IPS-NIHi11 (cell line): ENCODE data around the gene EPS15.
"Not testable (repeated sequence)": the region's sequence is repeated elsewhere in the genome, so short reads cannot be mapped to it uniquely, and the experiment has no call there.

ENCODE experiments used
- DNase-seq: peaks from one replicate; pipeline ENCODE4 v3.0.0; 2012; ENCODE audit warnings: mixed read lengths, low spot score

EPS15 gene

GRCh38 chr1:51331206-51332100, 187.6 kb downstream of the EPS15 start:
- DNase-seq, result peak; percentile 67

- peak; percentile 74 for DNase-seq
Measured at GRCh38 chr1:51330331-51331201, 188.5 kb downstream of the EPS15 start, which contains the start of gene TTC39A. Gene TTC39A (minus strand): TSS chr1:51330562. CDS start chr1:51330477, 85 bp downstream.

DNA sequence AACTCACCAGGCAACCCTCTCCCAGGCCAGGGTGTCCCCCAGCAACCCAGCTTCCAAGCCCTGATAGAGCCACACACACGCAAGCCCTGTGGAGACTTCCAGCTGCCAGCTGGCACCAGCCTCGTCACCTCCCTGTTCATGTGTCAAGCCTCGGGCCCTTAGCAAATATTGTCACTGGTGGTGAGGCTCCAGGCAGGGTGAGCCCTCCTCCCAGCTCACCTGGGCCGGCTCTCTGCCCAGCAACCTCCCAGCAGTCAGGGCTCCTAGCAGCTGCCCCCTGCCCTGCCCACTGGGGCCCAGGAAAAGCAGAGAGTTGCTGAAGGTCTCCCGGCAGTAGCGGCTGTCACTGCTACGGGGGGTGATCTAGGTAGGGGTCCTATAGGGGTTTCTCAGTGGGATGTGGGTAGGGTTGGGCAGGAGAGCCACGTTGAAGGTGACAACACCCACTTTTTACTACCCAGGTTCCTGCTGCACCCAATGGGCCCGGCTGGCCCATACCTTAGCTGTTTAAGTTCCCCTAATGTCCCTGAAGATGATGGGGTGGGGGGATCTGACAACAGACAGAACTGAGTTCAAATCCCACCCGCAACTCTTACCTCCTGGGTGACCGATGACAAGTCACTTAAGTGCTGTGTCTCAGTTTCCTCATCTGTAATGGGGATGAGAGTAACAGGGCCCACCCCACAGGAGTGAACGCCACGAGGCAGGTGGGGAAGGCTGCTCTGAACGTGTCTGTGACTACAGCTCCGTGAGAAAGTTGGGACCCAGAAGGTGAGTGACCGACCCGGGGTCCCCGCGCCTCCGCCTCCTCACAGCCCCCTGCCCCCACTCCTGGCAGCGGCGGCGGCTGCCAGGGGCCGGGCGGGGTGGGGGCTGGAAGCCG, 189.4 kb downstream of the EPS15 start:
- DNase-seq, result no peak

- DNase-seq, result no peak
Measured at GRCh38 chr1:51328926-51329325, 190.1 kb downstream of the EPS15 start.

DNA sequence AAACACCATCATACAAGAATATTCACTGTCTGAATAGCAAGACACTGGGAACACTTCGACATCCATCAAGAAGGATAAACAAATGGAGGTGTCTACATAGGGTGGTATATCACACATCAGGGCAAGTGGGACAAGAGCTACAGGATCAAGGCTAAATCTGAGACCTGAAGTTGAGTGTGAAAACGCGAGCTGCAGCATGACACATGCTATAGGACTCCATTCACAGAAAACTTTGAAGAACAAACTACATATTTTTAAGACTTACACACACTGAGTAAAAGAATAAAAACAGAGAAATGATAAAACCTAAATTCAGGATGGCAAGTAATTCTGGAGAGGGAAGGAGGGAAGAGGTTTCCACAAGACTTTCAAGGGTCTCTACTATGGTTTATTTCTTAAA, 190.8 kb downstream of the EPS15 start:
- no peak for DNase-seq

DNA sequence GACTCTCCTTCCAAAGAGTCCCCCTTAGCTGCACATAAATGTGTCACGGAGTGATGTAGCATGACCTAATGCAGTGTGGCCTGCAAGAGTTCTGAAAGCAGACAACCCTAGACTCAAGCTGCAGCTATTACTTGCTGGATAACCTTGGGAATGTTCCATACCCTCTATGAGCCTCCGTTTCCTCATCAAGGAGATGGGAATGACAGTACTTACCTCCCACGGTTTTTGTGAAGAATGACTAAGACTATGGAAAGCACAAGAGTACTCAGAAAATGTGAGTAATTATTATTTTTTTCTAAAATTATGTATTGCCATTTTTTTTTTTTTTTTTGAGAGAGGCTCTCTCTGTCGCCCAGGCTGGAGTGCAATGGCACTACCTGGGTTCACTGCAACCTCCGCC, 191.7 kb downstream of the EPS15 start:
- DNase-seq, result no peak

DNA sequence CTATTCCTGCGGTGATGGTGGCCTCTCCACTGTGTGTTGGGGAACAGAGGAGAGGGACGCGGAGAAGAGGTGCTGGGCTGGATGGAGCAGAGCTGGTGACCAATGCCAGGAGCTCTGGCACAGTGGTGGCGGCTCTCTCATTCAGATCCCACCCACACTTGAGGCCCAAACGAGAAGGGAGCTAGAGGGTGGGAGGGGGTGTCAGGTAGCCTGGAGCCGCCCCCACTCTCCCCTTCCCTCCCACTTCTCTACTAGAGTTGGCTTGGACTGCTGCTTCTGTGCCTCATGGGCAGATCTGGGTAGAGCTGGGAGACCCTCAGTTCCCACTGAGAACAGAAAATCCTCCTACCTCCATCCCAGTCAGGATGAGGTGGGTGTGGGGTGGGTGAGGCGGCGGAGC, 192.2 kb downstream of the EPS15 start:
- DNase-seq, result no peak

DNA sequence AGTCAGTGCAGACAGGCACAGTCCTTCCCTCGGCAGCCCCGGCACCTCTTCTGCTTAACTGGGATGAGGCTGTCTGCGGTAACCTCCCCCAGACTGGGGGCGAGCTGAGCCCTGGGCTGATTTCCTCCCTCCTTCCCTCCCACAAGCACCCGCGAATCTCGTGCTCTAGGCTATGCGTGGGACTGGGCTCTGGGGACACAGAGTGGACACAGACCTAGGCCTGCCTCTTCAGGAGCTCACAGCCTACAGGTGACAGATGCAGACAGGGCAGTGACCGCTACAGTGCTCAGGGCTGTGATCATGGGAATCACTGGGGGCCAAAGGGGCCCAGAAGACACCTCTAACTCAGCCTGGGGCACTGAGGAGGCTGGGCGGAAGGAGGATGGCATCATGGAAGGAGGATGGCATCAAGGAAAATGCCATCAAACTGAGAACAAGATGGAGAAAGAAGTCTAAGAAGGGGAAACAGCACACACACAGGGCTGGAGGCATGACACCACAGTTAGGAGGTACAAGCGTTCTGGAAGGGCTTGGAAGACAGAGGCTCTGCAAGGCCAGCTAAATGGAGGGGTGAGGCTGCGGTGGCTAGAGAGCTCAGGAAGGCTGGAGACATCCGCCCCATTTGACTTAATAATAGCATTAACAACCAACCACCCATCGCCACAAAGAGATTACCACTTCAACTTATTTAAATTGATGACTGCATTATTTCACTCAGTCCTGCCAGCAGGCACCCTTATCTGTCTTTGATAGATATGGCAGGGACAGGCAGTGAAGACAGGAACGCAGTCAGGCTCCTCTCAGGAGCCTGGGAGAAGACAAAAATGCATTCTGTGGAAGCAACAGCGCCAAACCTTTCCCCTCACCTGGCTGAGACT, 192.9 kb downstream of the EPS15 start:
- no peak for DNase-seq

DNA sequence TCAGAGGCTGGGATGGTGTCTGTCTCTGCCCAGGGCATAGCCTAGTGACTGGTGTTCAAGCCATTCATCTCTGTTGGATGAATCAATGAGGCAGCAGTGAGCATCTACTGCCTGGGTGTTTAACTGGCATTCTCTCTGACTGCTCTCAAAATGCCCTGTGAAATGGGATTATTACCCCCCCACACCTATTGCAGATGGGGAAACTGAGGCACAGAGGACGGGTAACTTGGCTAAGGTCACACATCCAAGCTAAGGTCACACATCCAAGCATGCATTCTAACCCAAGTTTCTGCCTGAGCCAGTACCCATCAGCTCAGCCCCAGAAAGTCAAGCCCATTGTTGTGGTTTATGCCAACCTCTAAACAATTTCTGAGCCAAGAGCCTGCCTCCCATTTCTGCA, 193.7 kb downstream of the EPS15 start:
- DNase-seq, result no peak

DNA sequence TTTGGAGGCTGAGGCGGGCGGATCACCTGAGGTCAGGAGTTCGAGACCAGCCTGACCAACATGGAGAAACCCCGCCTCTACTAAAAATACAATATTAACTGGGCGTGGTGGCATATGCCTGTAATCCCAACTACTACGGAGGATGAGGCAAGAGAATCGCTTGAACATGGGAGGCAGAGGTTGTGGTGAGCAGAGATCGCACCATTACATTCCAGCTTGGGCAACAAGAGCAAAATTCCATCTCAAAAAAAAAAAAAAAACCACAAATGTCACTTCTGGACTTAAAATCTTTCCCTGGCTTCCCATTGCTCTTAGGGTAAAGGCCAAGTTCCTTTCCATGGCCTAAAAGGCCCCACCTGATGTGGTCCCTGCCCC, 194.1 kb downstream of the EPS15 start:
- not testable (repeated sequence) for DNase-seq

GRCh38 chr1:51324251-51325010, 194.6 kb downstream of the EPS15 start:
- DNase-seq, result no peak

DNA sequence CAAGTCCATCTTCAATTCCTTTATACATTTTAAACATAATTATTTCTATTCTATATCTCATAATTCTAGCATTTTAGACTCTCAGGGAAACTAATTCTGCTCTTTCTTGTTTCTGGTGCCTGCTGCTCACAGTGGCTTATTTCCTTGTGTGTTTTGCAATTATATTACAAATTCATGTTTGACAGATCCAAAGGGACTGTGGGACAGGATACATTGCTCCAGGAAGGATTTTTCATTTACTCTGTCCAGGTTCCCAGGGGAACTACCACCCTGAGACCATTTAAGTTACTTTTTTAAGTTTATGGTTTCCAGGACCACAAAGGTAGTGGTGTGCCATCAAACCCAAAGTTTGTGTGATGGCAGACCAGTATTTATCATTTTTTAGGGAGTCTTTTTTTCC, 195.3 kb downstream of the EPS15 start:
- no peak for DNase-seq

DNA sequence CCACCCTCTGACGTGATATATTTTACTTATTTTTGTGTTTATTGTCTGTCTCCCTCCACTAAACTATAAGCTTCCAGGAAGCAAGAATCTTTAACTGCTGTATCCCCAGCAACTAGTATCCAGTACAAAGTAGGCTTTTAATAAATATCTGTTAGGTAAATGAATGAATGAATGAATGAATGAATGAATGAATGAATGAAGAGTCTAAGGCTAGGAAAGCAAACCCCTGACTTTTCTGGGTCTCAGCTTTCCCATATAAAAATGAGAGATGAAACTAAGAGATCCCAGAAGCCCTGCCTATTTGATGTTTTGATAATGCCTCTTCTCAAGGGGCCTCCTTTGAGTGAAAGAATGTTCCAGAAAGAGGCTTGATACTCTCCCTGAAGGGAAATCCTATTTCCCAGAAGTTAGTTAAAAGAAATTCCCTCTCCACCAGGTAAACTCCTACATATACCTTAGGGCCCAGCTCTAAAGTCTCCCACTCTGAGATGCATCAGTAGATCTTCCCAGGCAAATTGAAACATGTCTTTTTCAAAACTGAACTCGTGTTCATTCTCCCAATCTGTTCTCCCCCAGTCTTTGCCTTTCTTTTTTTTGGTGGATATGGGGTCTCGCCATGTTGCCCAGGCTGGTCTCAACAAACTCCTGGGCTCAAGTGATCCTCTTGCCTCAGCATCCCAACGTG, 196.5 kb downstream of the EPS15 start:
- no peak for DNase-seq

GRCh38 chr1:51321924-51322280, 197.2 kb downstream of the EPS15 start:
- DNase-seq, result no peak

- DNase-seq, result no peak
Measured at GRCh38 chr1:51320967-51321923, 197.8 kb downstream of the EPS15 start.

DNA sequence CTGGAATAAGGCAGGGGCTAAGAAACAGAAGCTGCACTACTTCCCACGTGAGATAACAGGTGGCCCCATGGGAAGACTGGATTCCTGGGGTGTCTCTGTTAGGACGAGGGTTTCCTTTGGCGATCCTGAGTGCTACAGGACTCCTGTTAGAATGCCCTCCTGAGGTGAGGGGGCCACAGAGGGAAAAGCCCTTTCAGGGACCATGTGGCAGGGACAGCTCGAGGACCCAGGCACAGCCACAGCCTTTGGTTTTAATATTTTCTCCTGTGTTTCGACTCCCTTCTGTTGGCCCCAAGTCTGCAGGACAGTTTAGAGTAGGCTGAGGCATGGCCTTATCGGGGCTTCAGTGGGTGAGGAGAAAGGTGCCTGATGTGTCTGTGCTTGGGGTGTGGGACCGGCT, 201.3 kb downstream of the EPS15 start:
- DNase-seq, result no peak

- no peak for DNase-seq
Measured at GRCh38 chr1:51316846-51317120, 202.3 kb downstream of the EPS15 start.

DNA sequence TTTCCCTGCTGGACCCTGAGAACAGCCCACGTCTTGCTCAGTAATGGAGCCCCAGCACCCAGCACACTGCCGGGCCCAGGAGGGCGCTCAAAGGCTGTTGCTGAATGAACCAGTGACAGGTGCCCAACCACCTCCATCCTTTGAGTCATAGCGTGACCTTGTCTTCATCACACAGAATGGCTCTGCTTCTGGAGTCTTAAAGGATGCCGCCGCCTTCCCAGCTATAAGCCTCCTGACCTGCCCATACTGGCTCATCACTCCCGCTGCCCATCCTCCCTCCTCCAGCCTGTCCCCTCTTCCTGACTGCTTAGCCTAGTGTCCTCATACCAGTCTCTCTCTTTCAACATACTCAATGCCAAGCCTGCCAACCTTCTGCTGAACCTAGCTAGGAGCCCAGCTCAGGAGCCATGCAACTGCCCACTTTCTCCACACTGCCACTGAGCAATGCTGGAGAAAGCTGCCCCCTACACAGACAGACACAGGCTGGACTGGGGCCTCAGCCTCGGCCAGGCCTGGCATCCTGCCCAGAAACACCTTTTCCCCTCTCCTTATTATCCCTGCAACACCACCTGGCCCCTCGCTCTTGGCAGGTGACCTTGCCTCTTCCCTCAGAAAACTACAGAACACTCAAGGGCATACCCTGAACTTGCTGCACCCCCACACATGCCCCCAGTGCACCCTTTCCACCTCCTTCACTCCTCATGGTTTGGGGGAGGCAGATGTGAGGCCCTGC, 202.8 kb downstream of the EPS15 start:
- no peak for DNase-seq
